Daoy (cell line): ENCODE results near the gene USHBP1. TPM values are rescaled to one million over a fixed set of nuclear protein-coding genes. Genes with fewer than 3 reads are reported as not detected.
"Not testable (repeated sequence)": the region's sequence is repeated elsewhere in the genome, so short reads cannot be mapped to it uniquely, and the experiment has no call there.

Experiments used
- DNase-seq: peaks from one replicate; pipeline ENCODE4 v3.0.0-alpha.2; 2015; ENCODE audit warnings: low read depth
- total RNA-seq: library from RNA; depleted of rRNA; stranded (reverse); fragments of >200 nt; shearing (Covaris generic); gene quantifications from 2 replicates; pipeline ENCODE4 v1.2.3, GENCODE V29; 2014

USHBP1 gene
- total RNA-seq, 1 experiment from 2014 or later: not detected

GRCh38 chr19:17295551-17295950 lies 31.0 kb upstream of the USHBP1 start:
- DNase-seq: not testable (repeated sequence)

DNA sequence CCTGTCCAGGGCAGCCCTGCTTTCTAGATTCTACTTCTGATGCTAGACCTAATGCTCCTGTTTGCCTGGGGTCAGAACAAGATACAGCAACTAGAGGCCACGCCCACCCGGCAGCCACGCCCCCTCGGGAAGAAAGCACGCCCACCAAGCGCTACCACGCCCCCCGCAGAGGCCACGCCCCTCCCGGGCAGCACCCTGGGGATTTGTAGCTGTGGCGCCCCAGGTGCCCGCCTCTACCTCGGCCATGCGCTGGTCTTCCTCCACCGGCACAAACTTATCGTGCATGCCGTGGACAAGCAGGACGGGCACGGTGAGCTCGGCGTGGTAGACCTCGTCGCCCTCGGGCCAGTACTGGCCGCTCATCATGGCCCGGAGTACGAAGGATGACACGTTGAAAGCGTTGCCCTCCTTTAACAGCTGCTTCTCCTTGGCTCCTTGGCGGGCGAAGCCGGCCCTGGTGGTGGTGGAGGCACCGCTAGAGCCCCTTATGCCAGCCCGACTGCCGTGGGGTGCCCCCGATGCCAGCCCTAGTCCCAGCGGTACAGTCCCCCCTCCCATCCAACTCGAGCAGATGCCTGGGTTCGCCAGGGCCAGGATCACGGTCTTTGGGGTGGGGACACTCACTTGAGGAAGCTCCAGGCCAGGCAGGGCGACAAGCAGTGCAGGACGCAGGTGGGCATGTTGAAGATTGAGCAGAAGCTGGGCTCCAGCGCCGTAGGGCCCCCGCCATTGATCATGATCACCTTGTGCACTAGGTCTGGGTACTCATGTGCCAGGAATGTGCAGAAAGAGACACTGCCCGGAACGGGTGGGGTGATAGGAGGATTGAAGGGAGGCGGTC lies 29.7 kb upstream of the USHBP1 start:
- DNase-seq: peak; percentile 44

DNA sequence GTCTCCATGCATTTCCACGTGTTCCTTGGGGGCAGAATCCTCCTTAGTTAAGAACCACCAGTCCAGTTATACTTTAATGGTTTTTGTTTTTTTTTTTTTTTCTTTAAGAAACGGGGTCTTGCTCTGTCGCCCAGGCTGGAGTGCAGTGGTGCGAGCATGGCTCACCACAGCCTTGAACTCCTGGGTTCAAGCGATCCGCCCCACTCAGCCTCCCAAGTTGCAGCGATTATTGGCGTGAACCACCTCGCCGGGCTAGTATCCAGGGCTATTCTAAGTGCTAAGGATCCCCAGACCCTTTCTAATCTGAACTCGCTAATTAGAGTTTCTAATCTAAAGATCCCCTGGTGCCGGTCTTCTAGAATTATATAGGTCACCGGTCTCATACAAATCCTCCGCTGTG lies 29.1 kb upstream of the USHBP1 start:
- DNase-seq: no peak

- DNase-seq: peak; percentile 92
Observed at GRCh38 chr19:17292301-17293074, 27.9 kb upstream of the USHBP1 start.

DNA sequence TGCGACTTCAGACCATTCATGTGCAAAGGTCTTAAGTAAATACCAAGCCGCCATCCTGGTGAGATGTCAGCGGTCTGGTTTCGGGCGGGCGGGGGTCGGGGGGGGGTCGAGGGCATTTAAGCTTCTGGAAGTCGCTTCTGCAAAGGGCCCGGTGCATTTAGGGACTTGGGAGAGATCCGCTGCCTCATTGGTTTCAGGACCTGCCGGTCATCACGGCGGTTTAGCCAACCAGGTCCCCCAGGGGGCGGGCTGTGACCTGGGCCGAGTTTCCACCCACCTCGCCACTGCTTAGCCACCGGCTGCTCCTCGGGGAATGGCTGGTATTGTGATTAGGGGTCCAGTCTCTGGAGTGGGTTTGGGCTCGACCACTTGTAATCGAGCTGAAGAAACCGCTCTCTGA lies 24.9 kb upstream of the USHBP1 start:
- DNase-seq: peak; percentile 83

DNA sequence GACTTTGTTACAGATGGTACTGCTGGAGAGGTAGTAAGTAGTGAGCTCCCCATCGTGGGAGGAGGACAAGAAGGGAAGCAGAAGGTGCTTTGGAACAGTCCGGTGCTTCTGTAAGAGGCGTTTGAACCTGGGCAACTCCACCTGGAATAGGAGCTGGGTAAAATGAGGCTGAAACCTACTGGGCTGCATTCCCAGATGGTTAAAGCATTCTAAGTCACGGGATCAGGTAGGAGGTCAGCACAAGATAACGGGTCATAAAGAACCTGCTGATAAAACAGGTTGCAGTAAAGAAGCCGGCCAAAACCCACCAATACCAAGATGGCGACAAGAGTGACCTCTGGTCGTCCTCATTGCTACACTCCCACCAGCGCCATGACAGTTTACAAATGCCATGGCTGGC lies 22.2 kb upstream of the USHBP1 start:
- DNase-seq: no peak

DNA sequence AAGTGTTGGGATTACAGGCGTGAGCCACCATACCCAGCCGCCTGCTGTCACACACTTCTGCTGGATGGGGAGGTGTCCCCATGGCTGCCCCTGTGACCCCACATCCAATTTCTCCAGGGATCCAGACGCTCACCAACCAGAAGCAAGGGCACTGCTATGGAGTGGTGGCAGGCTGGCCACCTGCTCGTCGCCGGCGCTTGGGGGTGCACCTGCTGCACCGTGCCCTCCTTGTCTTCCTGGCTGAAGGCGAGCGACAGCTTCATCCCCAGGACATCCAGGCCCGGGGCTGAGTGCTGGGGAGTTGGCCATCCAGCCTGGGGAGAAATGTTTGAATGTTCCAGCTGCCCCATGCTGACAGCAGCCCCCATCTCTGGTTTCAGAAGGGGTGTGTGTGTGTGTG lies 21.7 kb upstream of the USHBP1 start:
- no peak for DNase-seq

DNA sequence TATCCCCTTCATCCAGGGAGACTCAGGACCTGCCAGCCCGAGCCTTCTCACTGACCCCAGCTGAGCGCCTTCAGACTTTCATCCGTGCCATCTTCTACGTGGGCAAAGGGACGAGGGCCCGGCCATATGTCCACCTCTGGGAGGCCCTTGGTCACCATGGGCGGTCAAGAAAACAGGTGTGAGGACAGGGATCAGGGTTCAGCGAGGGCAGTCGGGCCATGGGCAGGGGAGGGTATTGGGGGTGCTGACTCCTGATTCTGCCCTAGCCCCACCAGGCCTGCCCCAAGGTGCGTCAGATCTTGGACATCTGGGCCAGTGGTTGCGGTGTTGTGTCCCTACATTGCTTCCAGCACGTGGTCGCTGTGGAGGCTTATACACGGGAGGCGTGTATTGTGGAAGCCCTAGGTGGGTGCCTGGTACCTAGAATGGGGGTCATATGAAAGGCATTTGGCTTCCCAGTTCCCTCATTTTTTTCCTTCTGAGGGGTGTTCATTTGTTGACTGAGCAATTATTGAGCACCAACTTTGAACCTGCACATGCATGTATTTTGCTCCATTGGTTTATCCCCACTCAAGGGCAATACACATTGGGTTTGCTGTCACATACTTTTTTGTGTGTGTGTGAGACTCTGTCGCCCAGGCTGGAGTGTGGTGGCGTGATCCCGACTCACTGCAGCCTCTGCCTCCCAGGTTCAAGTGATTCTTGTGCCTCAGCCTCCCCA lies 21.0 kb upstream of the USHBP1 start:
- DNase-seq: no peak

- DNase-seq: no peak
Observed at GRCh38 chr19:17283504-17283996, 19.0 kb upstream of the USHBP1 start.

GRCh38 chr19:17282488-17283125 lies 18.1 kb upstream of the USHBP1 start:
- DNase-seq: peak; percentile 93

DNA sequence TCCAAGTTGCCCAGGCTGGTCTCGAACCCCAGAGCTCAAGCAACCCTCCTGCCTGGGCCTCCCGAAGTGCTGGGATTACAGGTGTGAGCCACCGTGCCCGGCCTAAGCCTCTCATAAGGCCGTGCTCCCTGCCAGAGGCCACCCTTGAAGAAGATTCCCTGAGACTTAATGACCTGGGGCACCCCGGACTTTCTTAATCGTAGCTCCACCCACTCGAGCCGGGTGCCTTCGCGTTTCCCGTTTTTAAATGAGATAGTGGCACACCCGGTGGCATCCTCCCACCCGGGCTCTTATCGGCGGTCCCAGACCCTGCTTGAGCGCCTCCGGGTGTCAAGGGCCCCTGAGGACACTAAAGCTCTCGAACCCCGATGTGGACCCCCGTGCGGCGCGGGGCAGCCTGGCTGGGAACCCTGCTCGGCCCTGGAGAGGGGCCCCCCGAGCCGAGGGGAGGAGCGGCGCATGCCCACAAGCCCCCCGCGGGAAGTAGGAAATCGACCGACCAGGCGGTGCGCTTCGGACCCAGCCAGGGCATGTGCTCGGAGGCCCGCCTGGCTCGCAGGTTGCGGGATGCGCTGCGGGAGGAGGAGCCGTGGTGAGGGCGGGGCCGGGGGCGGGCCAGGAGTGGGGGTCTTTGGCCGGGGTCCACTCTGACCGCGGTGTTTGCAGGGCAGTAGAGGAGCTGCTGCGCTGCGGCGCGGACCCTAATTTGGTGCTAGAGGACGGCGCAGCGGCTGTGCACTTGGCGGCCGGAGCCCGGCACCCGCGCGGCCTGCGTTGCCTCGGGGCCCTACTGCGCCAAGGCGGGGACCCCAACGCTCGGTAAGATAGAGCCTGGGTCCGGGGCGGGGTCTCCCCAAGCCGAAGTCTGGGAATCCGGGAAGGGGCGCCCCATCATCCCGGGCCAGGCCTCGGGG lies 17.1 kb upstream of the USHBP1 start, which contains the start of gene ANKLE1:
TSS of gene ANKLE1 (plus strand) at position 511 of the 914 bp plus-strand sequence. CDS start at position 531, 20 bp downstream.
- peak; percentile 61 for DNase-seq

DNA sequence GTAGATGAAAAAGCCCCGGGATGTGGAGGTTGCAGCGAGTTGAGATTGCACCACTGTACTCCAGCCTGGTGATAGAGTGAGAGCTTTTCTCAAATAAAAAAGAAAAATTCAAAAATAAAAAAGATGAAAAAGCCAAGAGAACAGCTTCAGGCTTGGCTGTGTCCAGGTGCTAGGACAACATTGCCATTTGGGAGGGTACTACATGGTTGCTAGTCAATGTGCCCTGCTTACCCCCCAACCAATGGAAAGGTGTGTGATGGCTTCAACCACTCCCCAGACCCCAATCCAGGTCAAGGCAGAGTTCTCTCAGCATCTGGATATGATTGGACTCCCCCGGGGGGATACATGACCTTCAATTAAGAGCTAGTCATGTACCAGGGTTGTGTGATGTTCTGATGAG lies 14.9 kb upstream of the USHBP1 start:
- DNase-seq: no peak

DNA sequence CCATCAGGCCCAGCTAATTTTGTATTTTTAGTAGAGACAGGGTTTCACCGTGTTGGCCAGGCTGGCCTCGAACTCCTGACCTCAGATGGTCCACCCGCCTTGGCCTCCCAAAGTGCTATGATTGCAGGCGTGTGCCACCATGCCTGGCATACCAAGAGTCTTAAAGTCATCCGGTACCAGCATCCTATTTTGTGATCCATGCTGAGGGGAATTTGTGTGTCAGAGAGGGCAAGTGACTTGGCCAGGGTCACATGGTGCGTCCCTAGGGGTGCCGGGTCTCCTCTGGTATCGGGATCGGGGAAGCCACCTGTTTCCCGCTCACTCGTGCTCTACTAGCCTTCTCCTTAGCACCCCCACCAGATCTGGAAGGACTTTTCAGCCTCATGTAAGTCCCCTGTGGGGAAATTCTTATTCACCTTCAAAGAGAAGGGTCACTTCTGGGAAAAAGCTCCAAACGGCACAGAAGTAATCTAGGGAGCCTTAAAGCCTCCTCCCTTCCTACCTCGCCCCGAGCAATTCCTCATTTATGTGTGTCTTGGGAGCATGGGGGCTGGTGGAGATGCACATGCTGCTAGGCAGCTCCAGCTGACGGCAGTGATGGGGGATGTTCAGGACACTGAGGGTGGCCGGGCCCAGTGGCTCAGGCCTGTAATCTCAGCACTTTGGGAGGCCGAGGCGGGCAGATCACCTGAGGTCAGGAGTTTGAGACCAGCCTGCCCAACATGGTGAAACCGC lies 11.1 kb upstream of the USHBP1 start:
- no peak for DNase-seq

DNA sequence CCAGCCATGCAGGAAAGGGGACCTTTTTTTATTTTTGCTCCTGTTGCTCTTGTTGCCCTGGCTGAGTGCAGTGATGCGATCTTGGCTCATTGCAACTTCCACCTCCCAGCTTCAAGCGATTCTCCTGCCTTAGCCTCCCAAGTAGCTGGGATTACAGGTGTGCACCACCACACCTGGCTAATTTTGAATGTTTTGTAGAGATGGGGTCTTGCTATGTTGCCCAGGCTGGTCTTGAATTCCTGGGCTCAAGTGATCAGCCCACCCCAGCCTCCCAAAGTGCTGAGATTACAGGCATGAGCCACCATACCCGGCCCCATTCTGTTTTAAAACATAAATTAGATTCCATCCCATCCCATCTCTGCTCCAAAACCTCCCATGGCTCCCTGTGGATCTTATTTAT lies 10.3 kb upstream of the USHBP1 start:
- not testable (repeated sequence) for DNase-seq

DNA sequence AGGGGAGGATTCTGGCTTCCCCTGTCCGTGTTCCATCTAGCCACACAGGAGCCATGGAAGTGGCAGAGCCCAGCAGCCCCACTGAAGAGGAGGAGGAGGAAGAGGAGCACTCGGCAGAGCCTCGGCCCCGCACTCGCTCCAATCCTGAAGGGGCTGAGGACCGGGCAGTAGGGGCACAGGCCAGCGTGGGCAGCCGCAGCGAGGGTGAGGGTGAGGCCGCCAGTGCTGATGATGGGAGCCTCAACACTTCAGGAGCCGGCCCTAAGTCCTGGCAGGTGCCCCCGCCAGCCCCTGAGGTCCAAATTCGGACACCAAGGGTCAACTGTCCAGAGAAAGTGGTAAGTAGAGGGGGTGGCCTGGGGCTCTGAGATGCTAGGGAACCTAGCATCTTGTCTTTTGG lies 4.2 kb upstream of the USHBP1 start:
- DNase-seq: no peak

GRCh38 chr19:17266975-17267788 lies 2.6 kb upstream of the USHBP1 start, which contains the start of gene BABAM1:
Gene BABAM1 (plus strand): TSS chr19:17267443. CDS start chr19:17268807, 1,364 bp downstream.
- DNase-seq: peak; percentile 98

- DNase-seq: no peak
Observed at GRCh38 chr19:17266589-17266974, 2.0 kb upstream of the USHBP1 start.

- DNase-seq: no peak
Observed at GRCh38 chr19:17266026-17266425, 1.5 kb upstream of the USHBP1 start.
